Thyroid gland (tissue), 4 donors: ENCODE measurements around the gene LAMA3. TPM values are rescaled to one million over a fixed set of nuclear protein-coding genes. Genes with fewer than 3 reads are reported as not detected.

Source experiments
- DNase-seq, 2 donors: peaks; one replicate each; pipeline ENCODE4 v3.0.0-alpha.2; 2019
- H3K27ac ChIP-seq, 3 donors: fragments of 200-600 bp; sonication (generic); 1 replicate in 2 of 3; 2 replicates in 1 of 3; pipeline ENCODE4 v1.5.1; 2016 to 2019; ENCODE audit warnings: mild to moderate bottlenecking in 1 of 3, moderate library complexity in 1 of 3
- H3K27me3 ChIP-seq: fragments of 200-600 bp; sonication (generic); one replicate; pipeline ENCODE4 v1.5.1; 2019
- H3K36me3 ChIP-seq, 2 donors: fragments of 200-600 bp; sonication (generic); one replicate each; pipeline ENCODE4 v1.5.1; 2016 to 2019
- H3K4me1 ChIP-seq, 2 donors: fragments of 200-600 bp; sonication (generic); one replicate each; pipeline ENCODE4 v1.5.1; 2017 to 2019
- H3K4me3 ChIP-seq, 3 donors: fragments of 200-600 bp; sonication (generic); replicated peaks in 1 of 3; 1 replicate in 2 of 3; 2 replicates in 1 of 3; pipeline ENCODE4 v1.5.1; 2016; ENCODE audit warnings: mild to moderate bottlenecking in 1 of 3
- H3K9me3 ChIP-seq: fragments of 200-600 bp; sonication (generic); one replicate; pipeline ENCODE4 v1.5.1; 2017
- CTCF ChIP-seq, 6 experiments: fragments of 200-600 bp in 3 of 6; fragments of 450-650 bp in 3 of 6; sonication (generic) in 3 of 6; IDR thresholded peaks; one replicate each; pipeline ENCODE4 v1.5.1; 2016 to 2019; ENCODE audit warnings: antibody characterized with exemption in 6 of 6, mild to moderate bottlenecking in 2 of 6, inconsistent platforms in 1 of 6, moderate library complexity in 1 of 6
- POLR2A ChIP-seq, 2 donors: fragments of 450-650 bp; IDR thresholded peaks; one replicate each; pipeline ENCODE4 v1.6.1; 2017; ENCODE audit warnings: antibody characterized with exemption in 2 of 2, mild to moderate bottlenecking in 2 of 2, moderate library complexity in 1 of 2
- WGBS, 2 donors: methylation state at CpG; one replicate each; pipeline ENCODE4 v1.1.5; 2017; 5-methylcytosine and 5-hydroxymethylcytosine counted together
- intact Hi-C: fragments of 100-400 bp; cut with DNase I; formaldehyde crosslinking; loops from one replicate; pipeline ENCODE4 v1.15.1; 2023
- total RNA-seq, 4 donors: library from RNA; depleted of rRNA; stranded (reverse); fragments of >200 nt; gene quantifications; one replicate each; pipeline ENCODE4 v1.2.3, GENCODE V29; 2016

Gene LAMA3
- total RNA-seq, 4 donors from 2014 or later, result 7.5 to 12.1 (median 8.9) TPM

GRCh38 chr18:23986600-23987359, 297.5 kb downstream of the LAMA3 start:
- no peak overlapping the region for H3K4me3 ChIP-seq
- TF ChIP-seq CTCF (IDR thresholded peaks at IDR 0.05), result no peak
- TF ChIP-seq POLR2A (IDR thresholded peaks at IDR 0.05), result no peak
- intact Hi-C loops, result no loop called here

GRCh38 chr18:23990474-23991410, 301.5 kb downstream of the LAMA3 start:
- intact Hi-C loops, result loop anchor here (2.0 kb wide), 1 partner anchor 36 kb away; no protein-coding TSS in a partner anchor
- 93 to 94% methylated on average over 6 of the region's 6 CpGs for WGBS, 2 donors

More at GRCh38 chr18:23986600-23987359, 297.5 kb downstream of the LAMA3 start:
- H3K4me1 ChIP-seq, result peaks cover 0 to 2% of the 10 kb centered on the region in 2 donors
- H3K36me3 ChIP-seq, result no peaks in the 10 kb centered on the region
- no peaks in the 10 kb centered on the region for H3K27me3 ChIP-seq
- DNase-seq, result no peak
- no peaks in the 10 kb centered on the region for H3K9me3 ChIP-seq
- H3K27ac ChIP-seq, result no peak overlapping the region

GRCh38 chr18:23992089-23992940, 303.1 kb downstream of the LAMA3 start:
- TF ChIP-seq CTCF (IDR thresholded peaks at IDR 0.05) (no peak), POLR2A (IDR thresholded peaks at IDR 0.05) (no peak)
- Histone ChIP-seq H3K27me3 (no peaks in the 10 kb centered on the region), H3K4me1 (peaks cover 13 to 32% of the 10 kb centered on the region in 2 donors), H3K9me3 (no peaks in the 10 kb centered on the region), H3K36me3 (no peaks in the 10 kb centered on the region), H3K27ac (peak overlapping the region; percentile 40 to 62 (median 54)), H3K4me3 (no peak overlapping the region)
- WGBS, 2 donors, result 38 to 43% methylated on average over 7 of the region's 7 CpGs
- peak; percentile 87 to 90 for DNase-seq
- intact Hi-C loops, result no loop called here

More at GRCh38 chr18:23990474-23991410, 301.5 kb downstream of the LAMA3 start:
- H3K9me3 ChIP-seq, result no peaks in the 10 kb centered on the region
- no peak for TF ChIP-seq POLR2A (IDR thresholded peaks at IDR 0.05)
- no peak for TF ChIP-seq CTCF (IDR thresholded peaks at IDR 0.05)
- H3K36me3 ChIP-seq, result no peaks in the 10 kb centered on the region
- no peak for DNase-seq
- no peak overlapping the region for H3K4me3 ChIP-seq
- H3K27ac ChIP-seq, result no peak overlapping the region
- no peaks in the 10 kb centered on the region for H3K27me3 ChIP-seq
- peaks cover 13 to 32% of the 10 kb centered on the region in 2 donors for H3K4me1 ChIP-seq

GRCh38 chr18:23992941-23993280, 303.7 kb downstream of the LAMA3 start:
- no peak for DNase-seq
- H3K27me3 ChIP-seq, result no peaks in the 10 kb centered on the region
- peak overlapping the region; percentile 40 to 62 (median 54) for H3K27ac ChIP-seq
- peaks cover 13 to 32% of the 10 kb centered on the region in 2 donors for H3K4me1 ChIP-seq
- H3K9me3 ChIP-seq, result no peaks in the 10 kb centered on the region
- intact Hi-C loops, result no loop called here
- TF ChIP-seq CTCF (IDR thresholded peaks at IDR 0.05), result no peak
- no peak for TF ChIP-seq POLR2A (IDR thresholded peaks at IDR 0.05)
- WGBS, 2 donors, result 78 to 88% methylated on average over 2 of the region's 2 CpGs
- no peaks in the 10 kb centered on the region for H3K36me3 ChIP-seq
- no peak overlapping the region for H3K4me3 ChIP-seq
